Hematopoietic multipotent progenitor cell treated with erythropoietin and hydrocortisone succinate and interleukin-3 and kit ligand, for 6 days (in vitro differentiated cells): ENCODE results near the gene SH3PXD2A.
"Not testable (repeated sequence)": the region's sequence is repeated elsewhere in the genome, so short reads cannot be mapped to it uniquely, and the experiment has no call there.

Experiments
- DNase-seq: peaks from one replicate; pipeline ENCODE4 v3.0.0-alpha.2; 2015

The SH3PXD2A gene

DNA sequence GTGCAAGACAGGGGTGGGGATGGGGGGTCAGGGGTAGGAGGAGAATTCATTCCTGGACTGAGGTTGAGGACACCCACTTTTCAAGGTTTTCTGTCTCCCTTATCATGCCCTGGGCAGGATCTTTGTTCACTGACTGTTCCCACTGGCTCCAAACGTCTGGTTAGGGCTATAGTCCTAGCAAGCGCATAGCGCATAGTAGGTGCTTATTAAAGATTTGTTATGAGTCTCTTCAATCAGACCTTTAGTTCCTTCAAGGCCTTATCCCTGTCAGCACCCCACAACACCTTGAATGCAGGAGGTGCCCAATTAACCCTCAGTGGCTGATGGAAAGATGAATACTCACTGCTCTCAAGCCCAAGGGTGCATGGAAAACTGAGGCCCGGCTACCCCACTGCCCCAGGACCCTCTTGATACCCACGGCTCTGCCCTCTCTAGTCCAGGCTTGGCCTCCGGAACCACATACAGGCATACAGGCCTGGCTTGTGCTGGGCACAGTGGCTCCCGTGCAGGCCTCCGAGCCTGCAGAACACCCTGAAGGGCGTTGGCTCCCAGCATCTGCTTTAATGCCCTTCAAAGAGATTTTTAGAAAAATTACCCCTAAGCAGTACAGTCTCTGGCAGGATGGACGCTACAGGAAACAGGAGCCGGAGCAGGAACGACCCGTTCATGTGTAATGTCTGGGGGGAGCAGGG is 177.7 kb downstream of the SH3PXD2A start:
- DNase-seq, result no peak

DNA sequence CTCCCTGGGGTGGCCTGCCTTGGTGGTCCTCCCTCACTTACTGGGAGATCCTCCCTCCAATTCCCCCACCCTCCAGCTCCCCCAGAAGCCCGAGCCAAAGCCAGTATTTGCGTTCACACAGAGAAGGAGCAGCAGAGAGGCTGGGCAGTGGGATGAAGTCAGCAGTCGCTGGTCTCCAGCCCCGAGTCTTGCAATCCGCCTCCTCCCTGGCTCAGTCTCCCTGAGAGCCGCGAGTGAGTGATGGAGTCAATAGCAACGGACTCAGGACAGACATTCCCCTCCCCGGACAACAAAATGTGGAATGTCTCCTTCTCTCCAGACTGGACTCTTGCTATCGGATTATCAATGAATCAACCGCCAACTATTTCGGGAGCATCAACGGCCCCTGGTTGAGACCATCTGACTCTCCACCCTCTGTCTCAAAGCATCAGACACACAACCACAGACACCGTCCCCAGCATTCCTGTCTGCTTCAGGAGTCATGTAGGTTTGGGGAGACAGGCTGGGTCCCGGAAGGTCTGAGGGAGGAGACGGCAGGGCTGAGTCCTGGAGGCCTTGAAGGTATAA is 178.4 kb downstream of the SH3PXD2A start:
- no peak for DNase-seq

DNA sequence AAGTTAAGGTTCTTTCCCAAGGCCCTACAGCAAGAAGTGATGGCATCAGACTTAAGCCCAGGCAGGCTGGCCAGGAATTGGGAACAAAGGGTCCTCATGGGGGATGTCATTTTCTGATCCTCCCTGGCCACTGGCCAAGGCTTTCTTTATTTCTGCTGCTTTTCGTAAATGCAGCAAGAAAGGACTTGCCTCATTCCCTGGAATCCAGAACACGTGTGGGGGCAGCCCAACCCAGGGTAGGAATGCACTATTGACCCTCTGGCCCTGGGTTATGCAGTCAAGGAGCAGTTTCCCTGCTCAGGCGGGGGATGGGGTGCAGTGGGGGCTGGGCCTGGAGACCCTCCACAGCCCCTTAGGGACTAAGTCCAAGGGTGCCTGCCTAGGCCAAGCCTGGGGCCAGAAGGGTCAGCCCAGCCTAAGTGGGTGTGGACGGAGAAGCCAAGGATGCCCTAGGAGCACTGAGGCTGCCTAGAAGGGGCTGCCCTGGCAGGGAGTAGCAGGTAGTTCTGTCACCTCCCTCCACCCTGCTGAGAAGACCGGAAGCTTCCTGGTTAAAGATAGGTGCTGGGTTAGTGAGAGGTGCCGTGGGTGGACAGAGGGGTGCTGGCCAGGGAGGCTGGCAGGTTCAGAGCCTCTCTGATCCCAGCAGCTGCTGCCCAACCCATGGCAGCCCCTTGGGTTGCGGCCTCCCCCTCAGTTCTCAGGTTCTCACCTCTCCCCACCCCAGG is 179.2 kb downstream of the SH3PXD2A start:
- no peak for DNase-seq

DNA sequence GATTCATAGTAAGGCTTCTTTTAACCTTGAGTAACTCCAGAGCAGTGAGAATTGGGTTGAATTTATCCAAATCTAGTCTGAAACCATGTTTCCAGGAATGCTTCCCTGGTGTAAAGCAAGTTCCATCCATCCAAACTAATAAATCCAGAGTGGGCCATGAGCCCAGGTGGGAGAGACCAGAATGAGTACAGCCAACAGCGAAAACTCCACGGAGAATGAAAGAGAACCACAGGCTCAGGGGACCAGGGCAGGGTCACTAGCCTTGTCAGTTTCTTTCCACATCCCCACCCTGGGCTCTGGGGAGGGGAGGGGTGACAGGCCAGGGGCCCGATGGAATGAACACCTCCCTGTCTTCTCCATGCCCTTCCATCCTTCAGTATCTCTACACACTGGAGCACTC is 181.8 kb downstream of the SH3PXD2A start:
- DNase-seq, result no peak

DNA sequence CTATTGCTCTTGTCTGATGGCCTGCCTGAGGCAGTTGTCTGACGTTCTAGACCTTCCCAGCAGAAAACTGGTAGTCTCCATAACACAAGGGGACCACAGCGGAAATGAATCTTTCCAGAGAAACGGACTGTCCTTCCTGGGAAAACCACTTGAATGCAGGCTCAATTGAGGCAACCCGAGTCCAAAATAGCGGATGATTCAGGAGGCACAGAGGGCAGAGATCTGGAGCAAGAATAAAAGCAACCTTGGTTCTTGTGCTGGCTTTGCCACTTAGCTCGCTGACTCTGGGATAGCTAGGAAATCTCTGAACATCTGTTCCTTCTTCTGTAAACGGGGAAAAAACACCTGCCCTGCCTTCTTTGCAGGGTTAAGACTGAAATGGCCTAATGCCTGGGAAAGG is 183.0 kb downstream of the SH3PXD2A start:
- DNase-seq, result no peak

DNA sequence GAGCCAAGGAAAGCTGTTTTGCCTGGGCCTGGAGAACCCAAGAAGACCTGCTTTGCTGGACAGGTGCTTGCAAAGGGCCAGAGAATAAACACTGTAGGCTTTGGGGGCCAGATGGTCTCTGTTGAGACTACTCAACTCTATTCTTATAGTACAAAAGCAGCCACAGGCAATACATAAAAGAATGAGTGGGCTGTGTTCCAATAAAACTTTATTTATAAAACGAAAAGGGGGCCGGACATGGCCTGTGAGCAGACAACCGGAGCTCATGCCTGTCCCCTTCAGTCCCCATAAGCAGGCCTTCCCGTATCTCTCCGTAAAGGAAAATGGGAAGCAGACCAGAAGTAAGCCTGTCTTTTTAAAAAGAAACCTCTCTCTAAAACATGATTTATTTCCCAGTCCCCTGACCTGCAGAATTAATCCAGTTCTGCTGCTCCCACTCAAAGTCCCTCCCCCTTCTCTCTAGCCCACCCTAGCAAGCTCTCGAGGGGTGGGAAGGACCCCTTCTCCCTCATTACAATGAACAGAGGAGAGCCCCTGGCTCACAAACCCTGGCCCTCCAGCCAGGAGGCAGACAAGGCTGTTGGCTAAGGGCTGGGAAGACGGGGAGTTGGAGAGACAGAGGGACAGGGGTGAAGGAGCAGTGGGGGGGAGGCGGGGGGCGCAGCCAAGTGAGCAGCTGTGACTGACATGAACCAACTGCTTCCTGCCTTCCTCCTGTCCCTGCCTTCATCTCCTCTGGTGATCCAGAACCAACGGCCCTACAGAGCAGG is 184.1 kb downstream of the SH3PXD2A start:
- DNase-seq, result no peak

DNA sequence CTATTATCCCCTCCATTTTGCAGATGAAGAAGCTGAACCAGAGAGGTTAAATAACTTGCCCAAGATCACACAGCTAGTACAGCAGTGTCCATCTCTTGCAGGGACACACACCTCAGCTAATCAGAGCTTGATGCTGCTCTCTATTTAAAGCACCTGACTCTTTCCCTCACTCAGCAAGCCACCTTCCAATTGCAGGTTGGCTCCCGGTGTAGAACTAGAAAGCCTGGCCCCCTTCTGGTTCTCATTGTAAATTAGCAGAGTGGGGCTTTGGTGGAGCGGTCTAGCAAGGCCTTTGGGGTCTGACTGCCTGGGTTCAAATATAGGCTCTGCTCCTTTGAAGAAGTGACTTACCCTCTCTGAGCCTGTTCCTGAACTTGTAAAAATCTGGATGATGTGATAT is 185.4 kb downstream of the SH3PXD2A start:
- no peak for DNase-seq

DNA sequence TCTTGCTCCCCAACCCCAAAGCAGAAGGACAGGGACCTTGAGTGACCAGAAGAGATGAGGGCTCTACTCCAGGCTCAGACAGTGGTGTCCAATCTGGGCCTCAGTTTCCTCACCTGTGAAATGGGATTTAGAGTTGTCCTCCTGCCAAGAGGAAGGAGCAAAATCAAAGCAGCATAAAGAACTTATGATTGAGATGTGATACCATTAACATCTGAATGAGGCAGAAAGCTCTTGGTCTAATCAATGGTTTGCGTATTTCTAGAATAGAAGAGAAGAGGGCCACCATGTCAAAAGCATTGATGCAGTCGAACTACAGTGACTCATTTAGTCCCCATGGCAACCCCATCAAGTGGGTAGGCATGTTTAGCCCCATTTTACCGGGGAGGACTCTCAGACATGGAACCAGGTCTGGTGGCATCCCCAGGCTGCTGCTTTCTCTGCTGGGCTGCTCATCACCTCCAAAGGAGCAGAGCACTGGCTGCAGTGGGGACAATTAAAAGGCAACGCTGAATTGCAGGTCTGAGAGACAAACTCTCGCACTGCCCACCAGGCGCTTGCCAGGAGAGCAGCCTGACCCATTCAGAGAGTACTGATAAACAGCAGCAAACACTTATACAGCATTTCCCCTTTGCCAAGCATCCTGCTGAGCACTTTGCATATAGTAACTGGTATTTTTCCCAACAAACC is 186.0 kb downstream of the SH3PXD2A start:
- DNase-seq, result no peak

DNA sequence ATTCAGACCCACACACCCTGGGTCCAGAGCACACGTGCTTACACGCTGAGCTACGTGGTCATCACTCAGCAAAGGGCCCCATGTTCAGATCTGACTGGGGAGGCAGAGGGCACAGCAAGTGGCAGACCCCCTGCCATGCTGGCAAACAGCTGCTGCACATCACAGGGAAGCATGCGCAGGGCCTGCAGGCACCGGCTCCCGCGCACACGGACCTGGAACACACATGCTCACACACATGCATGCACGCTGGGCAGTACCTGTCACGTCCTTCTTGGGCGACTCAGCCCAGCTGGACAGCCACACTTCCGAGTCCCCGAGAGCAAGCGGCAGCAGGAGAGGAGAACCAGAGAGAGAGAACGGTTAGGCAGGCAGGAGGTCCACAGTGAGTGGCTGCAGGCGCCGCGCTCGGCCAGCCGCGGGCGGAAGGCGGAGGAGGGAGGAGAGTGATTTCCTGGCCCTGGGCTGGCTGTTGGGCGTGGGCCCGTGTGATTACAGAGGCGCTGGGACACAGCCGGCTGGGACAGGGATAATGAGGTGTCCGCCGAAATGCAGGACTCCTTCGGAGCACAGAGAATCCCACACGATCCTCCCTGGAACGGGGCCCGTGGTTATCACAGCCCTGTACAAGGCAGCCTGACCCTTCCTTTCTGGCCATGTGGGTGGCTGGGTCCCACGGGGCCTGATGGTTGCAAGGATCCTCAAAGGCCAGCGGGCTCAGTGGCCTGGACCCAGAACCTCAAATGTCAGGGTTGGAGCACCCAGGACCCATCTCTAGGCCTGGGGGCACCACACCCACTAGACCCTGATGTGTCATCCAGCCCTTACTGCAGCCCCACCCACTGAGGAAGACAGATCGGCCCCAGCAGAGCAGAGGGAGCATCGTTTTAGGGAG is 186.8 kb downstream of the SH3PXD2A start:
- DNase-seq, result peak; percentile 67

DNA sequence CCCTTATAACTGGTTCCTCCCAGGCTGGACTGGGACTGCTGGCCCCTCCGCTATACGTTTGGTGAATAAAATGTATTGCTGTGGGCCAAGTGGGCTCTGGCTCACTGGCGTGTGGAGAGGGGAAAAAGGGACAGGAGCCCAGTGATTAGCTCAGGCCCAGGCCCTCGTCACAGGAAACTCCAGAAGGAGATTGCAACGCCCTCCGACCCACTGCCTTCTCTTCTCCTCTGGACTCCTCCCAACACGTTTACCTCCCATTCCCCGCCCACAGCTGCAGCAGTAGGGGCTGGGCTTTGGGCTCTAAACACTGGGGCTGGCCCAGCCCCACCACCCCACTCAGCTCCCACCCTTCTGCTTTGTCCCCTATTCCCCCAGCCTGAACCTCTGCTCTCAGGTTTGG is 188.0 kb downstream of the SH3PXD2A start:
- peak; percentile 65 for DNase-seq

DNA sequence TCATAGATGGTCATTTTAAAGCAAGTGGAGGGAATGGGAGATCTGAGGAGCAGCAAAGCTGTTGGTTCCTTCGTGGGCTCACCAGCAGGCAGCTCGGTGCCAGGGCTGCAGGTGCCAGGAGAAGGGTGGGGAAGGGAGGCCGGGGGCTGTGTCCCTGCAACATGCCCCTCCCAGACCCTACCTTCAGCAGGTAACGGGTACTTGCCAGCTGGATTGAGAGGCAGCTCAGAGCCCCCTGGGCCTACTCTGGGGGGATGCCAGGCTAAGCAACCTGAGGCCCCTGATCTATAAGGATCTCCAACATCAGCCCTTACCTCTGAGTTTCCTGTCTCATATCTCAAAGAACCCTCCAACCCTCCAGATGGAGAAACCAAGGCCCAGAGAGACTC is 188.6 kb downstream of the SH3PXD2A start:
- no peak for DNase-seq

DNA sequence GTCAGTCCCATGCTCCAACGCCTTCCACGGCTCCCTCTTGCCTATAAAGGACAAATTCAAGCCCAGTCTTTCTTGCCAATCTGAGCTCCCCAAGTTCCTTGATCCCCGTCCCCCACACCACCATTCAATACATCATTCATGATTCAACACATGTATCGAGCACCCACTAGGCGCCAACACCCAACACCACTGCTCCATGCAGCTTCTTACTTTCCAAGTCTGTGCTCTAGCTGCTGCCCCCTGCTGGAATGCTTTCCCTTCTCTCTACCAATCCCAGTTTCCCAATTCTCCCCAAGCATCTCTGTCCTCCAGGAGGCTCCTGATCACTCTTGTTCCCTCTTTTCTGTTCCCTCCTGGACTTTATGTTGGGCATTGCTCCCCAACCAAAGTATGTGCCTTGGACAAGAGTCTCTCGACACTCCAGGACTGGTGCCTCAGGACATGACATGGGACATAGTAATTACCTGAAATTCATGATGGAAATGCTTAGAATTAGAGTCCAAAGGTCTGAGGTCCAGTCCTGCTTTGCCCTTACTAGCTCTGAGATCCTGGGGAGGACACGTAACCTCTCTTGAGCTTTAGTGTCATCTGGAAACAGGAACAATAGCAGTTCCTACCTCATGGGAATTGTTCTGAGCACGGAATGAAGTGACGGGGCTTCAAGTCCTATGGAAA is 189.2 kb downstream of the SH3PXD2A start:
- DNase-seq, result peak; percentile 65

DNA sequence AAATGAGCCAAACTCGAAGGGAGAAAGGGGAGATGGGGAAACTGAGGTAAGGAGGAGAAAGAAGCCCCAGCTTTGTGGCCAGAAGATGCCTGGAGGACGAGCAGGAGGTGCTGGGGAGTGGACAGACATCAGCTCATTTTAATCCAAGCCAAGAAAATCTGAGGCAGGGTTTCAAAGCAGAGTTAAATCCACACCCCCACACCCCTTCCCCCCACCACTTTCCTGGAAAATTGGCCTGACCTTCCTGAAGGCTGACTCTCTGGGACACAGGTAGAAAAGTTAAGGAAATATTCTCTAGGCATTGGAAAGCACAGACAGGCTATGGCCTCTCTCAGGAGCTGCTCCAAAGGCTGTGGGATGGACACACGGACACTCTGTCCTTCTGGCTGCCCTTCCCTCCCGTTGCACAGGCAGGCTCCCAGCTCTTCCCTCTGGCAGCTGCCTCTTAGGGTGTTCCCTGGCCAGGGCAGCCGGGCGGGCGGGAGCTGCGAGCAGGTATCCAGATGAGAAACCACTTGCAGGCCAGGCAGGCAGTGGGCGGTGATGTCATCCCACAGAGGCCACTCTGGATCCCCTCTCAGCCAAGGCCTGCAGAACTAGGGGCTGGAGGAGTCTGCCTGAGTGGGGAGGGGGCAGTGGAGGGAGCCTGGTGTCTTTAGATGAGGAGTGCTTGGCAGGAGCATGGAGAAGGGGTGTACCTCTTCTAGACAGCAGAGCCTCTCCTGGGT is 190.1 kb downstream of the SH3PXD2A start:
- no peak for DNase-seq

DNA sequence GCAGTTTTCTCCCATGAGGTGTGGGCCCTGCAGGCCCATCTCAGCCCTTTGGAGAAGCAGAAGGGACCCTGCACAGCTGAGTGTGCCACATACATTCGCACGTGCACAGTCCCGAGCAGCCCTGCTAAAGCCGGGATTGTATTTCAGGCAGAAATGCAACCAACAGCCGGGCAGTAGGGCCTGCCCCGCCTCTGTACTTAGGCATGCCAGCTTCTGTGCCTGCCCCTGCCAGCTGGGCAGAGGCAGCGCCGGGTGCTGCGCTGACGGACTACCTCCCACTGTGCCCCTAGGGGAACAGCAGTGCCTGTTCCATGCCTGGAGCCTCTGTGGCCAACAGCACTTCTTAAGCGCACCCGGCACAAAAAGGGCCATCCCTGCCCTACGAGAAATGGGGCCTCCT is 191.6 kb downstream of the SH3PXD2A start:
- no peak for DNase-seq

DNA sequence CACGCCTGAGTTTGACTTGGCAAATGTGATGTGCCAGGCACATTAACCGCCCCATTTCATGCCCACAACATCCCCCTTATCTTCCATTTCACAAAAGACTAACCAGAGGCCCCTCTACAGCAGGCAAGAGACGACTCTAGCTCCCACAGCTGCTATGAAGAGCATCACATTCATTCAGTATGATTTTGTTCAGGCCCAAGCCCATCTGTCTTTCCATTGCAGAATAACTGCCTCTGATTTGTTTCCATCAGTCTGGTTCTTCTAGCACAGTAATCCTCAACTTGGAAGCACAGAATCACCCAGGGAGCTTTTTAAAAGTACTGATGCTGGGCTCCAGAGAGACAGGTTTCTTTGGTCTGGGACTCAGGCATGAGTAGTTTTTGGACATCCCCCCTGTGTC is 192.1 kb downstream of the SH3PXD2A start:
- no peak for DNase-seq

DNA sequence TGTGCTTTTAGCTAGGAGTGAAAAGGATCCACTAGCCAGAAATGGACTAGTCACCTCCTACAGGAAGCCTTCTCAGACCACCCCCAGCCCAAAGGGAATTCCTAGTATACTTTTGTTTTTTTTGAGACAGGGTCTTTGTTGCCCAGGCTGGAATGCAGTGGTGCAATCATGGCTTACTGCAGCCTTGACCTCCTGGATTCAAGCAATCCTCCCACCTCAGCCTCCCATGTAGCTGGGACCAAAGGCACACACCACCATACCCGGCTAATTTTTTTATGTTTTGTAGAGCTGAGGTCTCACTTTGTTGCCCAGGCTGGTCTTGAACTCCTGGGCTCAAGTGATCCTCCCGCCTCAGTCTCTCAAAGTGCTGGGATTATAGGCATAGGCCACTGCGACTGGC is 192.7 kb downstream of the SH3PXD2A start:
- DNase-seq, result not testable (repeated sequence)

DNA sequence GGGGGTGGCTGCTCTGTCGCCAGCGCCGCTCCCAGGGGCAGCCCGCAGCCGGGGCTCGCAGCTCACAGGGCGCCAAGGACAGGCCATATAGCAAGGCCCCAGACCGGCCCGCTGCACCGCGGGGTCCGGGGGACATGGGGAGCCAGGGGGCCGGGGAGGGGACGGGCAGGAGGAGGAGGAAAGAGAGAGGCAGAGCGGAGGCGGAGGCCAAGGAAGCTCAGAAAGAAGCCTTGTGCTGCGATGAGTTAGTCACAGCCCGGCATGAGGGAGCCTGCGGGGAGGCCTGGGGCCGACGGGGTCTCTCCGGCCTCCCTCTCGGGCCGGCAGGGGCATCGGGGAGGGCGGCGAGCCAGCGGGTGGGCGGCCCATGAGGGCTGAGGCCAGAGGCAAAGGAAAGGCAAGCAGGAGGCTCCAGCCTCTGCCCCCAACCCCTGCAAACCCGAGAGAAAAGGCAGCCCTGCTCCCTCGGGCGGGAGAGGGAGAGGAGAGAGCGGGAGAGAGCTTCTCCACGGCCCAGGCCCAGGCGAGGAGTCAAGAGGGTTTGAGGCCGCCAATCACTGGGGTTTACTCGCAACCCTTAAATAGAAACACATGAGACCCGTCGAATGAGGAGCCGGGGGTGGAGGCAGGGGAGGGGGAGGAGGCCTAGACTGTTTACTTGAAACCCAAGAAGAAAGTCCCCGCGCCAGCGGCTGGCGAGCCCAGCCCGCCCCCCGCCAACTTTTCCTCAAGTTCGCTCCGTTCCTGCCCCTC is 194.0 kb downstream of the SH3PXD2A start:
- peak; percentile 65 for DNase-seq

DNA sequence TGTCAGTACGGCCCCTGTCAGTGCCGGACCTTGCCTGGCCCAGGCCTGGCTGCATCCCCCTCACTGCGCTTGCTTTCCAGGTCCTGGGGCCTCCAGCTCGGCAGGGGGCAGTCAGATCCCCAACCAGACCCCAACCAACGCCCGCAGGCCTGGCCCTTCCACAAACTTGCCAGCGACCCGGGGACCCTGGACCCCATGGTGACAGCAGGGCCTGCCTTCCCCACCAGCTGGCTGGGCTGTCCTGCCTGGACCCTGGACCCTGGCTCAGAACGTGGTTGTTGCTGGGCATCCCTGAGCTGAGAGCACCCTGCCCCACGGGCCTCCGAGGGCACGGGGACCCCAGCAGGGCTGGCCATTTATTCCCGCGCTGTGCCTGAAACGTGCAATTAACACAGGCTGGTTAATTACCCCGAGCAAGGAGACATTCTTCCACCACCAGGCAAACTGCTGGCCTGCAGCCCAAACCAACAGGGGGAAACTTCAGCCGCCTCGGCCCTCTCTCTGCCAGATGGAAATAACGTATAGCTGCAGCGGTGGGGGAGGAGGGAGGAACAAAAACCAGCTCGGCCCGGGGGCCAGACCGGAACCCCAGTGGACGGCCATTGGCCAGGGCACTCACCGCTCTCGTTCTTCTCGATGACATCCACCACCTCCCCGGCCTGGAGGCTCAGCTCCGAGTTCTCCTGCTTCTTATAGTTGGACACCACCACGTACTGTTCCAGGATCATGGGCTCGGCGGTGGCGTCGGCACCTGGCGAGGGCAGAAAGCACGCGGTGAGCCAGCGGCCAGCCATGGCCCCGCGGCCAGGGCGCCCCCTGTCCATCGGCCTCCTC is 194.8 kb downstream of the SH3PXD2A start:
- peak; percentile 67 for DNase-seq
